WTC11 (cell line): ENCODE measurements around the gene CEACAM16. TPM values are rescaled to one million over a fixed set of nuclear protein-coding genes. Genes with fewer than 3 reads are reported as not detected.

ENCODE experiments used
- ATAC-seq: fragments of 200-7000 bp; cut with Tn5 transposase; 2 replicates; pipeline ENCODE4 v1.10.0; 2021; ENCODE audit warnings: mild to moderate bottlenecking, moderate library complexity
- CTCF ChIA-PET: fragments of 300-600 bp; sonication (Branson Sonifier 250); formaldehyde crosslinking; loops from one replicate; lab custom pipeline; 2021; ENCODE audit warnings: antibody characterized with exemption; lab: Charles Lee
- POLR2A ChIA-PET: fragments of 350-600 bp; sonication (Branson Sonifier 250); formaldehyde crosslinking; loops from one replicate; lab custom pipeline; 2021; ENCODE audit warnings: antibody characterized with exemption; lab: Charles Lee
- DNase-seq: peaks from one replicate; pipeline ENCODE4 v3.0.0; 2021; ENCODE audit warnings: low spot score
- H3K27ac Mint-ChIP-seq: 2 replicates; pipeline ENCODE4 v1.8.0; 2021; ENCODE audit warnings: mixed read lengths
- H3K27me3 Mint-ChIP-seq: 2 replicates; pipeline ENCODE4 v1.8.0; 2021; ENCODE audit warnings: low read depth, mild to moderate bottlenecking, moderate library complexity, mixed read lengths
- H3K36me3 Mint-ChIP-seq: 2 replicates; pipeline ENCODE4 v1.8.0; 2021; ENCODE audit warnings: mixed read lengths
- H3K4me1 Mint-ChIP-seq: 2 replicates; pipeline ENCODE4 v1.8.0; 2022; ENCODE audit warnings: mixed read lengths
- H3K4me3 Mint-ChIP-seq: 2 replicates; pipeline ENCODE4 v1.8.0; 2021; ENCODE audit warnings: mild to moderate bottlenecking, moderate library complexity, mixed read lengths
- H3K9me3 Mint-ChIP-seq: 2 replicates; pipeline ENCODE4 v1.8.0; 2021; ENCODE audit warnings: mixed read lengths
- ATF2 ChIP-seq: sonication (generic); formaldehyde crosslinking; IDR thresholded peaks from 2 replicates; pipeline ENCODE4 v1.8.1; 2022; ENCODE audit warnings: low read depth, missing genetic modification reagents, borderline replicate concordance
- ERG ChIP-seq: fragments of 250-450 bp; sonication (Bioruptor Pico); IDR thresholded peaks from 2 replicates; pipeline ENCODE4 v1.8.0; 2021; ENCODE audit warnings: mild to moderate bottlenecking
- ESRRA ChIP-seq: sonication (generic); formaldehyde crosslinking; IDR thresholded peaks from 2 replicates; pipeline ENCODE4 v1.8.1; 2022; ENCODE audit warnings: mild to moderate bottlenecking, missing genetic modification reagents, borderline replicate concordance
- ETV6 ChIP-seq: sonication (generic); formaldehyde crosslinking; IDR thresholded peaks from 2 replicates; pipeline ENCODE4 v1.8.1; 2022; ENCODE audit warnings: mild to moderate bottlenecking, missing genetic modification reagents
- FOXK1 ChIP-seq: sonication (generic); formaldehyde crosslinking; IDR thresholded peaks from 2 replicates; pipeline ENCODE4 v1.8.0; 2022; ENCODE audit warnings: mild to moderate bottlenecking, moderate library complexity, missing genetic modification reagents
- NR2C2 ChIP-seq: sonication (generic); formaldehyde crosslinking; IDR thresholded peaks from 2 replicates; pipeline ENCODE4 v1.8.0; 2022; ENCODE audit warnings: mild to moderate bottlenecking, missing genetic modification reagents
- RORB ChIP-seq: fragments of 250-450 bp; sonication (Bioruptor Pico); IDR thresholded peaks from 2 replicates; pipeline ENCODE4 v1.9.0; 2021; ENCODE audit warnings: mild to moderate bottlenecking
- TP53 ChIP-seq: sonication (generic); formaldehyde crosslinking; IDR thresholded peaks from 2 replicates; pipeline ENCODE4 v1.8.1; 2023; ENCODE audit warnings: mild to moderate bottlenecking, missing genetic modification reagents
- ZSCAN18 ChIP-seq: fragments of 250-450 bp; sonication (Bioruptor Pico); IDR thresholded peaks from 2 replicates; pipeline ENCODE4 v2.1.2; 2022; ENCODE audit warnings: mild to moderate bottlenecking, moderate library complexity
- total RNA-seq: library from RNA; stranded (reverse); gene quantifications from 3 replicates; pipeline ENCODE4 v1.2.3, GENCODE V29; 2021
- TF ChIP-seq, protein P1 (sequence below): fragments of 250-450 bp; sonication (Bioruptor Pico); IDR thresholded peaks from 2 replicates; pipeline ENCODE4 v1.9.0; 2021; ENCODE audit warnings: mild to moderate bottlenecking
- TF ChIP-seq, protein P2 (sequence below): sonication (generic); formaldehyde crosslinking; IDR thresholded peaks from 2 replicates; pipeline ENCODE4 v1.8.1; 2022; ENCODE audit warnings: low read depth, mild to moderate bottlenecking, moderate library complexity, missing genetic modification reagents, borderline replicate concordance
- TF ChIP-seq, protein P3 (sequence below): fragments of 250-450 bp; sonication (Bioruptor Pico); IDR thresholded peaks from 2 replicates; pipeline ENCODE4 v1.9.0; 2021; ENCODE audit warnings: mild to moderate bottlenecking
- TF ChIP-seq, protein P4 (sequence below): fragments of 250-450 bp; sonication (Bioruptor Pico); IDR thresholded peaks from 2 replicates; pipeline ENCODE4 v1.9.0; 2021; ENCODE audit warnings: mild to moderate bottlenecking, borderline replicate concordance

The CEACAM16 gene
- total RNA-seq, 1 experiment from 2014 or later: not detected

GRCh38 chr19:44742330-44743061 is 43.5 kb downstream of the CEACAM16 start:
- Mint-ChIP-seq H3K4me3 (no peak overlapping the region), H3K4me1 (peaks cover 18% of the 10 kb centered on the region), H3K27ac (no peak overlapping the region), H3K9me3 (no peaks in the 10 kb centered on the region), H3K36me3 (no peaks in the 10 kb centered on the region), H3K27me3 (peaks cover 41% of the 10 kb centered on the region)
- CTCF ChIA-PET: interaction anchor here (0.7 to 2.6 kb wide), 8 partner anchors 11 to 190 kb away, joined by 3 to 20 read pairs (median 3); no protein-coding TSS in a partner anchor
- TF ChIP-seq ESRRA (no peak), ATF2 (CRISPR knock-in tag) (no peak), ZSCAN18 (no peak), NR2C2 (no peak), ETV6 (CRISPR knock-in tag) (no peak), ERG (CRISPR knock-in tag) (no peak), FOXK1 (CRISPR knock-in tag) (no peak), RORB (CRISPR knock-in tag) (no peak), TP53 (CRISPR knock-in tag) (no peak)
- TF ChIP-seq, protein P1, sequence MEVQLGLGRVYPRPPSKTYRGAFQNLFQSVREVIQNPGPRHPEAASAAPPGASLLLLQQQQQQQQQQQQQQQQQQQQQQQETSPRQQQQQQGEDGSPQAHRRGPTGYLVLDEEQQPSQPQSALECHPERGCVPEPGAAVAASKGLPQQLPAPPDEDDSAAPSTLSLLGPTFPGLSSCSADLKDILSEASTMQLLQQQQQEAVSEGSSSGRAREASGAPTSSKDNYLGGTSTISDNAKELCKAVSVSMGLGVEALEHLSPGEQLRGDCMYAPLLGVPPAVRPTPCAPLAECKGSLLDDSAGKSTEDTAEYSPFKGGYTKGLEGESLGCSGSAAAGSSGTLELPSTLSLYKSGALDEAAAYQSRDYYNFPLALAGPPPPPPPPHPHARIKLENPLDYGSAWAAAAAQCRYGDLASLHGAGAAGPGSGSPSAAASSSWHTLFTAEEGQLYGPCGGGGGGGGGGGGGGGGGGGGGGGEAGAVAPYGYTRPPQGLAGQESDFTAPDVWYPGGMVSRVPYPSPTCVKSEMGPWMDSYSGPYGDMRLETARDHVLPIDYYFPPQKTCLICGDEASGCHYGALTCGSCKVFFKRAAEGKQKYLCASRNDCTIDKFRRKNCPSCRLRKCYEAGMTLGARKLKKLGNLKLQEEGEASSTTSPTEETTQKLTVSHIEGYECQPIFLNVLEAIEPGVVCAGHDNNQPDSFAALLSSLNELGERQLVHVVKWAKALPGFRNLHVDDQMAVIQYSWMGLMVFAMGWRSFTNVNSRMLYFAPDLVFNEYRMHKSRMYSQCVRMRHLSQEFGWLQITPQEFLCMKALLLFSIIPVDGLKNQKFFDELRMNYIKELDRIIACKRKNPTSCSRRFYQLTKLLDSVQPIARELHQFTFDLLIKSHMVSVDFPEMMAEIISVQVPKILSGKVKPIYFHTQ (CRISPR knock-in tag): no peak
- TF ChIP-seq, protein P2, sequence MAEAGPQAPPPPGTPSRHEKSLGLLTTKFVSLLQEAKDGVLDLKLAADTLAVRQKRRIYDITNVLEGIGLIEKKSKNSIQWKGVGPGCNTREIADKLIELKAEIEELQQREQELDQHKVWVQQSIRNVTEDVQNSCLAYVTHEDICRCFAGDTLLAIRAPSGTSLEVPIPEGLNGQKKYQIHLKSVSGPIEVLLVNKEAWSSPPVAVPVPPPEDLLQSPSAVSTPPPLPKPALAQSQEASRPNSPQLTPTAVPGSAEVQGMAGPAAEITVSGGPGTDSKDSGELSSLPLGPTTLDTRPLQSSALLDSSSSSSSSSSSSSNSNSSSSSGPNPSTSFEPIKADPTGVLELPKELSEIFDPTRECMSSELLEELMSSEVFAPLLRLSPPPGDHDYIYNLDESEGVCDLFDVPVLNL (CRISPR knock-in tag): no peak
- TF ChIP-seq, protein P3, sequence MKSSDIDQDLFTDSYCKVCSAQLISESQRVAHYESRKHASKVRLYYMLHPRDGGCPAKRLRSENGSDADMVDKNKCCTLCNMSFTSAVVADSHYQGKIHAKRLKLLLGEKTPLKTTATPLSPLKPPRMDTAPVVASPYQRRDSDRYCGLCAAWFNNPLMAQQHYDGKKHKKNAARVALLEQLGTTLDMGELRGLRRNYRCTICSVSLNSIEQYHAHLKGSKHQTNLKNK: no peak
- TF ChIP-seq, protein P4, sequence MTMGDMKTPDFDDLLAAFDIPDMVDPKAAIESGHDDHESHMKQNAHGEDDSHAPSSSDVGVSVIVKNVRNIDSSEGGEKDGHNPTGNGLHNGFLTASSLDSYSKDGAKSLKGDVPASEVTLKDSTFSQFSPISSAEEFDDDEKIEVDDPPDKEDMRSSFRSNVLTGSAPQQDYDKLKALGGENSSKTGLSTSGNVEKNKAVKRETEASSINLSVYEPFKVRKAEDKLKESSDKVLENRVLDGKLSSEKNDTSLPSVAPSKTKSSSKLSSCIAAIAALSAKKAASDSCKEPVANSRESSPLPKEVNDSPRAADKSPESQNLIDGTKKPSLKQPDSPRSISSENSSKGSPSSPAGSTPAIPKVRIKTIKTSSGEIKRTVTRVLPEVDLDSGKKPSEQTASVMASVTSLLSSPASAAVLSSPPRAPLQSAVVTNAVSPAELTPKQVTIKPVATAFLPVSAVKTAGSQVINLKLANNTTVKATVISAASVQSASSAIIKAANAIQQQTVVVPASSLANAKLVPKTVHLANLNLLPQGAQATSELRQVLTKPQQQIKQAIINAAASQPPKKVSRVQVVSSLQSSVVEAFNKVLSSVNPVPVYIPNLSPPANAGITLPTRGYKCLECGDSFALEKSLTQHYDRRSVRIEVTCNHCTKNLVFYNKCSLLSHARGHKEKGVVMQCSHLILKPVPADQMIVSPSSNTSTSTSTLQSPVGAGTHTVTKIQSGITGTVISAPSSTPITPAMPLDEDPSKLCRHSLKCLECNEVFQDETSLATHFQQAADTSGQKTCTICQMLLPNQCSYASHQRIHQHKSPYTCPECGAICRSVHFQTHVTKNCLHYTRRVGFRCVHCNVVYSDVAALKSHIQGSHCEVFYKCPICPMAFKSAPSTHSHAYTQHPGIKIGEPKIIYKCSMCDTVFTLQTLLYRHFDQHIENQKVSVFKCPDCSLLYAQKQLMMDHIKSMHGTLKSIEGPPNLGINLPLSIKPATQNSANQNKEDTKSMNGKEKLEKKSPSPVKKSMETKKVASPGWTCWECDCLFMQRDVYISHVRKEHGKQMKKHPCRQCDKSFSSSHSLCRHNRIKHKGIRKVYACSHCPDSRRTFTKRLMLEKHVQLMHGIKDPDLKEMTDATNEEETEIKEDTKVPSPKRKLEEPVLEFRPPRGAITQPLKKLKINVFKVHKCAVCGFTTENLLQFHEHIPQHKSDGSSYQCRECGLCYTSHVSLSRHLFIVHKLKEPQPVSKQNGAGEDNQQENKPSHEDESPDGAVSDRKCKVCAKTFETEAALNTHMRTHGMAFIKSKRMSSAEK (CRISPR knock-in tag): no peak
- POLR2A ChIA-PET: no interaction called here
- ATAC-seq (no peak), DNase-seq (no peak)
